ENCODE data around the gene SNRNP200.

The SNRNP200 gene

GRCh38 chr2:96252526-96252925, 52.8 kb downstream of the SNRNP200 start:
- H3K27me3 ChIP-seq (ENCODE audit: insufficient read depth, low read depth), result no peaks in the 10 kb centered on the region
- no peak overlapping the region for H2AFZ ChIP-seq (ENCODE audit: low read depth)
- no peaks in the 10 kb centered on the region for H4K20me1 ChIP-seq (ENCODE audit: insufficient read depth)
- H3K4me3 ChIP-seq (IDR thresholded peaks at IDR 0.05; ENCODE audit: insufficient read depth, low read depth, low read length), result no peak overlapping the region
- no peak for TF ChIP-seq CTCF (conservative IDR thresholded peaks at IDR 0.05; ENCODE audit: low read depth, low read length)
- H3K4me1 ChIP-seq (ENCODE audit: low read depth, poor library complexity, severe bottlenecking), result no peaks in the 10 kb centered on the region
- no peak overlapping the region for H3K27ac ChIP-seq
- H3K79me2 ChIP-seq (ENCODE audit: insufficient read depth, low read depth), result no peaks in the 10 kb centered on the region
- H3K9ac ChIP-seq, result no peak overlapping the region
- H3K36me3 ChIP-seq (ENCODE audit: insufficient read depth), result no peaks in the 10 kb centered on the region
- H3K4me2 ChIP-seq, result no peak overlapping the region

GRCh38 chr2:96251721-96252292, 53.5 kb downstream of the SNRNP200 start:
- Histone ChIP-seq H3K9ac (no peak overlapping the region), H3K27me3 (ENCODE audit: insufficient read depth, low read depth) (no peaks in the 10 kb centered on the region), H3K27ac (no peak overlapping the region), H3K4me3 (IDR thresholded peaks at IDR 0.05; ENCODE audit: insufficient read depth, low read depth, low read length) (no peak overlapping the region), H3K36me3 (ENCODE audit: insufficient read depth) (no peaks in the 10 kb centered on the region), H3K4me2 (no peak overlapping the region), H4K20me1 (ENCODE audit: insufficient read depth) (no peaks in the 10 kb centered on the region), H3K79me2 (ENCODE audit: insufficient read depth, low read depth) (no peaks in the 10 kb centered on the region), H2AFZ (ENCODE audit: low read depth) (no peak overlapping the region), H3K4me1 (ENCODE audit: low read depth, poor library complexity, severe bottlenecking) (no peaks in the 10 kb centered on the region)
- TF ChIP-seq CTCF (conservative IDR thresholded peaks at IDR 0.05; ENCODE audit: low read depth, low read length), result no peak

- no peak overlapping the region for H3K9ac ChIP-seq
- no peak for TF ChIP-seq CTCF (conservative IDR thresholded peaks at IDR 0.05; ENCODE audit: low read depth, low read length)
These were observed 55.2 kb downstream of the SNRNP200 start for GRCh38 chr2:96250188-96250587.

GRCh38 chr2:96249654-96250053, 55.7 kb downstream of the SNRNP200 start:
- Histone ChIP-seq H3K4me3 (IDR thresholded peaks at IDR 0.05; ENCODE audit: insufficient read depth, low read depth, low read length) (no peak overlapping the region), H3K4me2 (no peak overlapping the region), H3K27ac (no peak overlapping the region), H3K79me2 (ENCODE audit: insufficient read depth, low read depth) (no peaks in the 10 kb centered on the region), H4K20me1 (ENCODE audit: insufficient read depth) (no peaks in the 10 kb centered on the region), H3K27me3 (ENCODE audit: insufficient read depth, low read depth) (no peaks in the 10 kb centered on the region), H3K36me3 (ENCODE audit: insufficient read depth) (no peaks in the 10 kb centered on the region), H2AFZ (ENCODE audit: low read depth) (no peak overlapping the region), H3K4me1 (ENCODE audit: low read depth, poor library complexity, severe bottlenecking) (peaks cover 6% of the 10 kb centered on the region), H3K9ac (no peak overlapping the region)
- TF ChIP-seq CTCF (conservative IDR thresholded peaks at IDR 0.05; ENCODE audit: low read depth, low read length), result no peak

More at GRCh38 chr2:96250188-96250587, 55.2 kb downstream of the SNRNP200 start:
- no peak overlapping the region for H3K27ac ChIP-seq
- H3K4me1 ChIP-seq (ENCODE audit: low read depth, poor library complexity, severe bottlenecking), result peaks cover 6% of the 10 kb centered on the region
- no peak overlapping the region for H2AFZ ChIP-seq (ENCODE audit: low read depth)
- H3K4me2 ChIP-seq, result no peak overlapping the region
- no peaks in the 10 kb centered on the region for H3K36me3 ChIP-seq (ENCODE audit: insufficient read depth)
- no peaks in the 10 kb centered on the region for H4K20me1 ChIP-seq (ENCODE audit: insufficient read depth)
- H3K79me2 ChIP-seq (ENCODE audit: insufficient read depth, low read depth), result no peaks in the 10 kb centered on the region
- H3K4me3 ChIP-seq (IDR thresholded peaks at IDR 0.05; ENCODE audit: insufficient read depth, low read depth, low read length), result no peak overlapping the region
- no peaks in the 10 kb centered on the region for H3K27me3 ChIP-seq (ENCODE audit: insufficient read depth, low read depth)

Measured in KMS-11 (cell line).